Spleen (tissue), 11 donors: ENCODE results near the gene SLC9A3. TPM values are rescaled to one million over a fixed set of nuclear protein-coding genes. Genes with fewer than 3 reads are reported as not detected.

Experiments
- DNase-seq: peaks from one replicate; pipeline ENCODE4 v3.0.0-alpha.2; 2020
- H3K27ac ChIP-seq, 8 donors: fragments of 200-600 bp; sonication (generic) in 7 of 8; 1 replicate in 4 of 8; 2 replicates in 4 of 8; pipeline versions ENCODE4 v1.5.0 to v1.8.0; 2016 to 2021; ENCODE audit warnings: inconsistent platforms in 4 of 8, mild to moderate bottlenecking in 4 of 8, moderate library complexity in 1 of 8
- H3K27me3 ChIP-seq, 7 donors: fragments of 200-600 bp; sonication (generic) in 6 of 7; replicated peaks in 1 of 7; 1 replicate in 4 of 7; 2 replicates in 3 of 7; pipeline versions ENCODE4 v1.5.0 to v1.8.0; 2016 to 2021; ENCODE audit warnings: inconsistent platforms in 3 of 7, mild to moderate bottlenecking in 1 of 7
- H3K36me3 ChIP-seq, 6 donors: fragments of 200-600 bp; sonication (generic) in 5 of 6; 1 replicate in 4 of 6; 2 replicates in 2 of 6; pipeline versions ENCODE4 v1.5.0 to v1.8.0; 2016 to 2021; ENCODE audit warnings: inconsistent platforms in 2 of 6
- H3K4me1 ChIP-seq, 6 donors: fragments of 200-600 bp; sonication (generic) in 5 of 6; 1 replicate in 3 of 6; 2 replicates in 3 of 6; pipeline versions ENCODE4 v1.5.0 to v1.8.0; 2016 to 2021; ENCODE audit warnings: inconsistent platforms in 3 of 6
- H3K4me3 ChIP-seq, 8 donors: fragments of 200-600 bp; sonication (generic) in 7 of 8; 1 replicate in 4 of 8; 2 replicates in 4 of 8; pipeline versions ENCODE4 v1.5.0 to v1.8.0; 2016 to 2021; ENCODE audit warnings: inconsistent platforms in 4 of 8, mild to moderate bottlenecking in 4 of 8, moderate library complexity in 2 of 8
- H3K9me3 ChIP-seq, 8 donors: fragments of 200-600 bp; sonication (generic) in 7 of 8; 1 replicate in 4 of 8; 2 replicates in 4 of 8; pipeline versions ENCODE4 v1.5.0 to v1.8.0; 2016 to 2021; ENCODE audit warnings: inconsistent platforms in 4 of 8
- CTCF ChIP-seq, 11 experiments: fragments of 200-600 bp in 7 of 11; fragments of 450-650 bp in 4 of 11; sonication (generic) in 4 of 11; IDR thresholded peaks in 8 of 11; conservative IDR thresholded peaks in 3 of 11; 1 replicate in 7 of 11; 2 replicates in 4 of 11; pipeline versions ENCODE4 v1.4.0 to v1.8.0; 2016 to 2021; ENCODE audit warnings: antibody characterized with exemption in 11 of 11, inconsistent platforms in 4 of 11, mild to moderate bottlenecking in 1 of 11
- POLR2A ChIP-seq, 3 donors: fragments of 450-650 bp; IDR thresholded peaks; one replicate each; pipeline ENCODE4 v1.5.1; 2017; ENCODE audit warnings: antibody characterized with exemption in 3 of 3, mild to moderate bottlenecking in 1 of 3
- POLR2AphosphoS5 ChIP-seq, 3 donors: sonication (generic); formaldehyde crosslinking; IDR thresholded peaks; one replicate each; pipeline ENCODE4 v1.5.1; 2017; ENCODE audit warnings: antibody characterized with exemption in 3 of 3
- WGBS, 5 donors: extraction: QIAGEN DNeasy Blood & Tissue Kit in 3 of 5; methylation state at CpG; one replicate each; pipeline versions ENCODE4 v1.1.5 to v1.1.7; 2013 to 2018; 5-methylcytosine and 5-hydroxymethylcytosine counted together
- intact Hi-C: fragments of 100-400 bp; cut with DNase I; formaldehyde crosslinking; loops from one replicate; pipeline ENCODE4 v1.15.0; 2023; ENCODE audit warnings: low total_unique reads
- polyA plus RNA-seq, 3 donors: library from polyadenylated mRNA; stranded (reverse); fragments of 200-250 nt; gene quantifications; one replicate each; pipeline ENCODE4 v1.2.1, GENCODE V29; 2013
- total RNA-seq, 7 donors: library from RNA; depleted of rRNA in 3 of 7; stranded (reverse); fragments of >200 nt in 3 of 7; fragmentation: NEBNext Ultra II Directional in 4 of 7; extraction: Animal tissue kit (Norgen Biotek cat#: 25700) in 4 of 7; gene quantifications; one replicate each; pipeline versions ENCODE4 v1.1.0 to v1.2.1, GENCODE V29; 2016 to 2021
- donor health status: healthy with polysubstance abuse.
- donor health status: DM: no; HTN: no; CAD: no; lungs with moderate emphysema.
- donor health status: DM: no; HTN: no; CAD: no.
- donor health status: Bipolar disorder and iron deficiency.
- donor health status: healthy.
- donor health status: DM: no; HTN: no; CAD: no.
- donor health status: DM: yes; HTN: yes; CAD: no.

The SLC9A3 gene
- total and polyA plus RNA-seq, 10 donors = 1.0 to 3.2 (median 1.5) TPM

- Histone ChIP-seq H3K27me3 (no peaks in the 10 kb centered on the region), H3K9me3 (peaks cover 0 to 23% (median 21%) of the 10 kb centered on the region in 8 donors), H3K4me3 (no peak overlapping the region), H3K27ac (no peak overlapping the region), H3K36me3 (peaks cover 0 to 100% (median 93%) of the 10 kb centered on the region in 6 donors), H3K4me1 (peaks cover 0 to 29% (median 0%) of the 10 kb centered on the region in 6 donors)
- intact Hi-C loops = no loop called here
- WGBS, 5 donors = 89 to 92% (median 90%) methylated on average over 11 of the region's 11 CpGs
- DNase-seq = no peak
- TF ChIP-seq POLR2AphosphoS5 (IDR thresholded peaks at IDR 0.05) = no peak
Observed at GRCh38 chr5:455806-456205, 68.4 kb downstream of the SLC9A3 start.

- peak; percentile 65 for DNase-seq
- 83 to 95% (median 91%) methylated on average over 8 to 11 of the region's 11 CpGs for WGBS, 5 donors
- peaks cover 0 to 29% (median 0%) of the 10 kb centered on the region in 6 donors for H3K4me1 ChIP-seq
- H3K27me3 ChIP-seq = no peaks in the 10 kb centered on the region
- H3K4me3 ChIP-seq = no peak overlapping the region
- H3K27ac ChIP-seq = no peak overlapping the region
- H3K9me3 ChIP-seq = peaks cover 0 to 27% (median 22%) of the 10 kb centered on the region in 8 donors
- intact Hi-C loops = no loop called here
- H3K36me3 ChIP-seq = peaks cover 0 to 100% (median 95%) of the 10 kb centered on the region in 6 donors
- no peak for TF ChIP-seq POLR2A (IDR thresholded peaks at IDR 0.05)
- TF ChIP-seq POLR2AphosphoS5 (IDR thresholded peaks at IDR 0.05) = no peak
- TF ChIP-seq CTCF (IDR thresholded peaks at IDR 0.05 in 8 of 11, conservative IDR thresholded peaks at IDR 0.05 in 3 of 11) = no peak
Observed at GRCh38 chr5:454936-455335, 69.3 kb downstream of the SLC9A3 start.

- Histone ChIP-seq H3K27me3 (no peaks in the 10 kb centered on the region), H3K4me1 (peaks cover 0 to 34% (median under 1%) of the 10 kb centered on the region in 6 donors), H3K9me3 (peaks cover 0 to 27% (median 22%) of the 10 kb centered on the region in 8 donors), H3K36me3 (peaks cover 0 to 100% (median 95%) of the 10 kb centered on the region in 6 donors), H3K27ac (peak overlapping the region in 1 of 8 donors; percentile 19), H3K4me3 (no peak overlapping the region)
- TF ChIP-seq CTCF (IDR thresholded peaks at IDR 0.05 in 8 of 11, conservative IDR thresholded peaks at IDR 0.05 in 3 of 11) (no peak), POLR2AphosphoS5 (IDR thresholded peaks at IDR 0.05) (peak in 1 of 3 donors; percentile 7), POLR2A (IDR thresholded peaks at IDR 0.05) (no peak)
- peak; percentile 67 for DNase-seq
- WGBS, 5 donors = 88 to 95% (median 92%) methylated on average over 16 of the region's 16 CpGs
- intact Hi-C loops = no loop called here
Observed at GRCh38 chr5:453725-454481, 70.3 kb downstream of the SLC9A3 start.

- Histone ChIP-seq H3K4me3 (no peak overlapping the region), H3K4me1 (peaks cover 0 to 36% (median 4%) of the 10 kb centered on the region in 6 donors), H3K27ac (peak overlapping the region in 1 of 8 donors; percentile 19), H3K9me3 (peaks cover 0 to 27% (median 22%) of the 10 kb centered on the region in 8 donors), H3K36me3 (peaks cover 0 to 100% (median 95%) of the 10 kb centered on the region in 6 donors), H3K27me3 (no peaks in the 10 kb centered on the region)
- WGBS, 5 donors = 86 to 97% (median 95%) methylated on average over 16 to 17 of the region's 17 CpGs
- peak; percentile 59 for DNase-seq
- TF ChIP-seq POLR2A (IDR thresholded peaks at IDR 0.05) = no peak
- intact Hi-C loops = no loop called here
Observed at GRCh38 chr5:452978-453710, 71.1 kb downstream of the SLC9A3 start.
